ENCODE measurements around the gene GABRG3.

Gene GABRG3

GRCh38 chr15:27036210-27036609, 65.2 kb downstream of the GABRG3 start:
- H3K9ac ChIP-seq (ENCODE audit: low read length in 5 of 5): no peak overlapping the region
- H3K36me3 ChIP-seq (ENCODE audit: control insufficient read depth in 5 of 5, insufficient read depth in 5 of 5, low read length in 5 of 5): no peaks in the 10 kb centered on the region
- H3K4me1 ChIP-seq (ENCODE audit: control insufficient read depth in 5 of 5, insufficient read depth in 5 of 5, low read length in 5 of 5): no peaks in the 10 kb centered on the region
- no peaks in the 10 kb centered on the region for H3K27me3 ChIP-seq (ENCODE audit: control insufficient read depth in 5 of 5, insufficient read depth in 4 of 5, low read length in 5 of 5)
- no peak overlapping the region for H3K27ac ChIP-seq (ENCODE audit: low read depth, low read length)
- H3K9me3 ChIP-seq (ENCODE audit: control insufficient read depth in 5 of 5, low read length in 5 of 5): peaks cover 0 to 5% (median 0%) of the 10 kb centered on the region in 5 donors
- H3K4me3 ChIP-seq (ENCODE audit: low read depth in 1 of 5, low read length in 5 of 5): no peak overlapping the region

GRCh38 chr15:27037501-27037900, 66.5 kb downstream of the GABRG3 start:
- Histone ChIP-seq H3K27ac (ENCODE audit: low read depth, low read length) (no peak overlapping the region), H3K36me3 (ENCODE audit: control insufficient read depth in 5 of 5, insufficient read depth in 5 of 5, low read length in 5 of 5) (no peaks in the 10 kb centered on the region), H3K9ac (ENCODE audit: low read length in 5 of 5) (no peak overlapping the region), H3K9me3 (ENCODE audit: control insufficient read depth in 5 of 5, low read length in 5 of 5) (peaks cover 0 to 1% (median 0%) of the 10 kb centered on the region in 5 donors), H3K4me1 (ENCODE audit: control insufficient read depth in 5 of 5, insufficient read depth in 5 of 5, low read length in 5 of 5) (no peaks in the 10 kb centered on the region), H3K4me3 (ENCODE audit: low read depth in 1 of 5, low read length in 5 of 5) (no peak overlapping the region), H3K27me3 (ENCODE audit: control insufficient read depth in 5 of 5, insufficient read depth in 4 of 5, low read length in 5 of 5) (no peaks in the 10 kb centered on the region)

GRCh38 chr15:27039152-27039551, 68.2 kb downstream of the GABRG3 start:
- Histone ChIP-seq H3K4me1 (ENCODE audit: control insufficient read depth in 5 of 5, insufficient read depth in 5 of 5, low read length in 5 of 5) (no peaks in the 10 kb centered on the region), H3K27ac (ENCODE audit: low read depth, low read length) (no peak overlapping the region), H3K27me3 (ENCODE audit: control insufficient read depth in 5 of 5, insufficient read depth in 4 of 5, low read length in 5 of 5) (no peaks in the 10 kb centered on the region), H3K4me3 (ENCODE audit: low read depth in 1 of 5, low read length in 5 of 5) (no peak overlapping the region), H3K9me3 (ENCODE audit: control insufficient read depth in 5 of 5, low read length in 5 of 5) (no peaks in the 10 kb centered on the region), H3K9ac (ENCODE audit: low read length in 5 of 5) (no peak overlapping the region), H3K36me3 (ENCODE audit: control insufficient read depth in 5 of 5, insufficient read depth in 5 of 5, low read length in 5 of 5) (no peaks in the 10 kb centered on the region)

- H3K36me3 ChIP-seq (ENCODE audit: control insufficient read depth in 5 of 5, insufficient read depth in 5 of 5, low read length in 5 of 5): no peaks in the 10 kb centered on the region
- no peaks in the 10 kb centered on the region for H3K4me1 ChIP-seq (ENCODE audit: control insufficient read depth in 5 of 5, insufficient read depth in 5 of 5, low read length in 5 of 5)
- H3K9me3 ChIP-seq (ENCODE audit: control insufficient read depth in 5 of 5, low read length in 5 of 5): no peaks in the 10 kb centered on the region
- H3K9ac ChIP-seq (ENCODE audit: low read length in 5 of 5): no peak overlapping the region
- H3K27ac ChIP-seq (ENCODE audit: low read depth, low read length): no peak overlapping the region
- H3K4me3 ChIP-seq (ENCODE audit: low read depth in 1 of 5, low read length in 5 of 5): no peak overlapping the region
- no peaks in the 10 kb centered on the region for H3K27me3 ChIP-seq (ENCODE audit: control insufficient read depth in 5 of 5, insufficient read depth in 4 of 5, low read length in 5 of 5)
These were observed 71.2 kb downstream of the GABRG3 start for GRCh38 chr15:27042230-27042629.

- no peaks in the 10 kb centered on the region for H3K36me3 ChIP-seq (ENCODE audit: control insufficient read depth in 5 of 5, insufficient read depth in 5 of 5, low read length in 5 of 5)
- no peaks in the 10 kb centered on the region for H3K9me3 ChIP-seq (ENCODE audit: control insufficient read depth in 5 of 5, low read length in 5 of 5)
- H3K4me1 ChIP-seq (ENCODE audit: control insufficient read depth in 5 of 5, insufficient read depth in 5 of 5, low read length in 5 of 5): no peaks in the 10 kb centered on the region
These were observed 71.7 kb downstream of the GABRG3 start for GRCh38 chr15:27042646-27043045.

GRCh38 chr15:27043770-27044169, 72.8 kb downstream of the GABRG3 start:
- Histone ChIP-seq H3K9me3 (ENCODE audit: control insufficient read depth in 5 of 5, low read length in 5 of 5) (no peaks in the 10 kb centered on the region), H3K36me3 (ENCODE audit: control insufficient read depth in 5 of 5, insufficient read depth in 5 of 5, low read length in 5 of 5) (no peaks in the 10 kb centered on the region), H3K27ac (ENCODE audit: low read depth, low read length) (no peak overlapping the region), H3K27me3 (ENCODE audit: control insufficient read depth in 5 of 5, insufficient read depth in 4 of 5, low read length in 5 of 5) (no peaks in the 10 kb centered on the region), H3K9ac (ENCODE audit: low read length in 5 of 5) (no peak overlapping the region), H3K4me3 (ENCODE audit: low read depth in 1 of 5, low read length in 5 of 5) (no peak overlapping the region), H3K4me1 (ENCODE audit: control insufficient read depth in 5 of 5, insufficient read depth in 5 of 5, low read length in 5 of 5) (no peaks in the 10 kb centered on the region)

More at GRCh38 chr15:27042646-27043045, 71.7 kb downstream of the GABRG3 start:
- no peak overlapping the region for H3K27ac ChIP-seq (ENCODE audit: low read depth, low read length)
- H3K27me3 ChIP-seq (ENCODE audit: control insufficient read depth in 5 of 5, insufficient read depth in 4 of 5, low read length in 5 of 5): no peaks in the 10 kb centered on the region
- H3K9ac ChIP-seq (ENCODE audit: low read length in 5 of 5): no peak overlapping the region
- no peak overlapping the region for H3K4me3 ChIP-seq (ENCODE audit: low read depth in 1 of 5, low read length in 5 of 5)

- H3K36me3 ChIP-seq (ENCODE audit: control insufficient read depth in 5 of 5, insufficient read depth in 5 of 5, low read length in 5 of 5): no peaks in the 10 kb centered on the region
- H3K27ac ChIP-seq (ENCODE audit: low read depth, low read length): no peak overlapping the region
- no peak overlapping the region for H3K4me3 ChIP-seq (ENCODE audit: low read depth in 1 of 5, low read length in 5 of 5)
- no peak overlapping the region for H3K9ac ChIP-seq (ENCODE audit: low read length in 5 of 5)
- peaks cover 0 to 2% (median 0%) of the 10 kb centered on the region in 5 donors for H3K27me3 ChIP-seq (ENCODE audit: control insufficient read depth in 5 of 5, insufficient read depth in 4 of 5, low read length in 5 of 5)
- H3K4me1 ChIP-seq (ENCODE audit: control insufficient read depth in 5 of 5, insufficient read depth in 5 of 5, low read length in 5 of 5): no peaks in the 10 kb centered on the region
- no peaks in the 10 kb centered on the region for H3K9me3 ChIP-seq (ENCODE audit: control insufficient read depth in 5 of 5, low read length in 5 of 5)
These were observed 74.8 kb downstream of the GABRG3 start for GRCh38 chr15:27045796-27046195.

GRCh38 chr15:27046880-27047279, 75.9 kb downstream of the GABRG3 start:
- no peak overlapping the region for H3K27ac ChIP-seq (ENCODE audit: low read depth, low read length)
- no peaks in the 10 kb centered on the region for H3K9me3 ChIP-seq (ENCODE audit: control insufficient read depth in 5 of 5, low read length in 5 of 5)
- H3K4me3 ChIP-seq (ENCODE audit: low read depth in 1 of 5, low read length in 5 of 5): no peak overlapping the region
- peaks cover 0 to 2% (median 0%) of the 10 kb centered on the region in 5 donors for H3K27me3 ChIP-seq (ENCODE audit: control insufficient read depth in 5 of 5, insufficient read depth in 4 of 5, low read length in 5 of 5)
- no peaks in the 10 kb centered on the region for H3K36me3 ChIP-seq (ENCODE audit: control insufficient read depth in 5 of 5, insufficient read depth in 5 of 5, low read length in 5 of 5)
- H3K4me1 ChIP-seq (ENCODE audit: control insufficient read depth in 5 of 5, insufficient read depth in 5 of 5, low read length in 5 of 5): no peaks in the 10 kb centered on the region
- no peak overlapping the region for H3K9ac ChIP-seq (ENCODE audit: low read length in 5 of 5)

- Histone ChIP-seq H3K27me3 (ENCODE audit: control insufficient read depth in 5 of 5, insufficient read depth in 4 of 5, low read length in 5 of 5) (peaks cover 0 to 2% (median 0%) of the 10 kb centered on the region in 5 donors), H3K27ac (ENCODE audit: low read depth, low read length) (no peak overlapping the region), H3K36me3 (ENCODE audit: control insufficient read depth in 5 of 5, insufficient read depth in 5 of 5, low read length in 5 of 5) (no peaks in the 10 kb centered on the region), H3K4me1 (ENCODE audit: control insufficient read depth in 5 of 5, insufficient read depth in 5 of 5, low read length in 5 of 5) (no peaks in the 10 kb centered on the region), H3K9me3 (ENCODE audit: control insufficient read depth in 5 of 5, low read length in 5 of 5) (no peaks in the 10 kb centered on the region), H3K4me3 (ENCODE audit: low read depth in 1 of 5, low read length in 5 of 5) (no peak overlapping the region), H3K9ac (ENCODE audit: low read length in 5 of 5) (no peak overlapping the region)
These were observed 79.2 kb downstream of the GABRG3 start for GRCh38 chr15:27050163-27050562.

- Histone ChIP-seq H3K36me3 (ENCODE audit: control insufficient read depth in 5 of 5, insufficient read depth in 5 of 5, low read length in 5 of 5) (no peaks in the 10 kb centered on the region), H3K27me3 (ENCODE audit: control insufficient read depth in 5 of 5, insufficient read depth in 4 of 5, low read length in 5 of 5) (peaks cover 0 to 2% (median 0%) of the 10 kb centered on the region in 5 donors), H3K4me1 (ENCODE audit: control insufficient read depth in 5 of 5, insufficient read depth in 5 of 5, low read length in 5 of 5) (no peaks in the 10 kb centered on the region), H3K9me3 (ENCODE audit: control insufficient read depth in 5 of 5, low read length in 5 of 5) (no peaks in the 10 kb centered on the region), H3K27ac (ENCODE audit: low read depth, low read length) (no peak overlapping the region), H3K9ac (ENCODE audit: low read length in 5 of 5) (no peak overlapping the region), H3K4me3 (ENCODE audit: low read depth in 1 of 5, low read length in 5 of 5) (no peak overlapping the region)
These were observed 83.4 kb downstream of the GABRG3 start for GRCh38 chr15:27054426-27054825.

Data from subcutaneous abdominal adipose tissue (tissue), 5 donors.